GM12874 (cell line): ENCODE measurements around the gene BAG2.

Experiments used
- CTCF ChIP-seq: IDR thresholded peaks from 2 replicates; pipeline ENCODE4 v1.5.1; 2011; ENCODE audit warnings: low read depth, mild to moderate bottlenecking, control low read depth, low read length, moderate library complexity; ENCODE audit not compliant: insufficient read depth

Gene BAG2

GRCh38 chr6:57159127-57159526 is 13.0 kb upstream of the BAG2 start:
- no peak for TF ChIP-seq CTCF

- no peak for TF ChIP-seq CTCF
Measured at GRCh38 chr6:57162028-57162427, 10.1 kb upstream of the BAG2 start.

DNA sequence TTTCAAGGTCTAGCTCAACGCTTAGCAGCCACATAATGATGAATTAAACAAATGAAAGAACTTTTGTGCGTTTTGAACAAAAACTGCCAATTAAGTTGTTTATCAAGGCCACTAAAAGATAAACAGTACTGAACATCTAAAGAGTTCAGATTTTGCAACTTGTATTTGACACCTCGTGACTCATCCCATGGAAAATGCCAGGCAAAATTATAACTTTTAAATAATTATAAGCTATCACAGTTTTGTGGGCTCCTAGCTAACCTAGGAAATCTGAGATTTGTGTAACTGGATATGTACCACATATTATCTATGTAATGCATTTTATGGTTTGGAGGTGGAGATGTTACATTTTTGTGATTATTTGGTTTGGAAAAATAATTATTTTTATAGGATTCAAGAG is 9.6 kb upstream of the BAG2 start:
- TF ChIP-seq CTCF, result no peak

GRCh38 chr6:57163956-57164355 is 8.2 kb upstream of the BAG2 start:
- TF ChIP-seq CTCF, result no peak

DNA sequence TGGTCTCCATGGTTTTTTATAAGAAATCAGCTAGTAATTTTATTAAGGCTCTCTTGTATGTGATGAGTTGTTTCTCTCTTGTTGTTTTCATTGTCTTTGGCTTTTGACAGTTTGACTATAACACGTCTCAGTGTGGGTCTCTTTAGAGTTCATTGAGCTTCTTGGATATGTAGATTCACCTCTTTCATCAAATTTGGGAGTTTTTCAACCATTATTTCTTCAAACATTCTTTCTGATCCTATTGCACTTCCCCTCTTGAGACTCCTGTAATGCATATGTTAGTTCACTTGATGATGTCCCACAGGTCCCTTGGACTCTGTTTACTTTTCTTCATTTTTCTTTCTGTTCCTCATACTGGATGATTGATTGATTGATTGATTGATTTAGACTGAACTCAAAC is 7.0 kb upstream of the BAG2 start:
- TF ChIP-seq CTCF, result no peak

DNA sequence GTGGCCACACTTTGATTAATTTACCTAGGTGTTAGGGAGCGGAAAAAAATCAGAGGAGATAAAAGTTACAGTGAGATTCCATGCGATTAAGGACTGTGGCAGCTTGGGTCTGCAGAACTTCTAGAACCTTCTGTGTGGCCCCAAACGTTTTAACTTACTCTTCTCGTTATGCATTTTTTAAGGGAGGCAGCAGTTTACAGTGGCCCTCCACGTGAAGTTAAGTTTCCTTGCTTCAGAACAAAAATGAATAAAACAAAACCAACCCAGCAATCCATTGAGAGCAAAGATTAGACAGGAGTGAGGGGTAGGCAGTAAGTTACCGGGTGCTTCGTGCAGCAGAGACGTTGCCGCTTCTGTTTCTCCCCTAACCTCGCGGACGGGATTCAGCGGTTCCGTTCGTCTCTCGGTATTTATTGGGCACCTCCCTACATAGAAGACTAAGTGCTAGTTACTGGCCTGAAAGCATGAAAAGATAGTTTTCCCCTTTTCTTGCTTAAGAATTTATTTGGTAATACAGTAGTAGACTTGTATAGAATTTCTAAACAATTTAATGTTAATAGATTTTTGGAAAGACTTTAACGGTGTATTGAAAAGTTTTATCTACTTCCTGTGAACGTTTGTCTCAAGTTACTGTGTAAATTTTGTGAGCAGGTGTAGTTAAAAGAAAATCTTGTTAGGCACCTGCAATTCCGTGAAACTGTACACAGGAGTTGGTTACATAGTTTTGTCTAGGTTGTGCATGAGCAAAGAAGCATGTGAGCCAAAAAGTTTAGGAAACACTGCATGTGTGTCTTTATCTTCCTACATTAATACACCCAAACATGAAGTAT is 1.1 kb downstream of the BAG2 start:
- TF ChIP-seq CTCF, result no peak

DNA sequence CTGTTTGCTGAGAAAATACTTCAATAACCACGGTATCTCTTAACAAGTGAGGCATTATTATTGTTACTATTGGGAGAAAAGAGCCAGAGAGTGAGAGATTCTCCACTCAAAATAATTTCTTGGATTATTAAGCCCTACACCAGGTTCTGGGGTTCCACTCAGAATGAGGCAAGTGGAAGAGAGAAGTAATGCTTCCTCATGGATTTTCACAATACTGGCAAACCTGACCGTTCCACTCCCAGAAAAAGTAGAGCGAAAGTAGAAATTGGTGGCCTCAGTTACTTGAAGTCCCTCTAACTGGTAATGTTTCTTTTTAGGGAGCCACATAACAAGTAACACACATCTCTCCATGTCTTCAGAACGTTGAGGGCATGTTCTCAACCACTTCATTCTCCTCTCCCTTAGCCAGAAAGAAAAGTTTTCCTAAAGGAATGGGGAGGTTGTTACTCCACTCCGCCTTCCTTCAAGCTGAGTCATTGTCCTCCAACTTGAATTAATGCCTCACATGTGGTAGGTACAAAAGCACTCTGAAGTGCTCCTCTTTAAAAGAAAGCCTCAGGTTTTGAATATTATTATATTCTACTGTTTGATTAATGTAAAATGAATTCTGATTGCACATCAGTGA is 1.9 kb downstream of the BAG2 start:
- TF ChIP-seq CTCF, result no peak
